OCI-LY3 (cell line): Measurements from ENCODE around the gene DUSP10.

ENCODE experiments used
- H2AFZ ChIP-seq: fragments of 200-600, 300-600 bp; shearing (Covaris generic); 2 replicates; pipeline ENCODE4 v1.6.0; 2014; ENCODE audit warnings: antibody characterized with exemption, low read depth, low read length
- H3K27ac ChIP-seq: fragments of 200-600, 300-600 bp; sonication (generic); 2 replicates; pipeline ENCODE4 v1.5.1; 2014; ENCODE audit warnings: mild to moderate bottlenecking, low read length, moderate library complexity, mixed read lengths
- H3K27me3 ChIP-seq: fragments of 200-600, 300-600 bp; sonication (generic); 2 replicates; pipeline ENCODE4 v1.6.1; 2014; ENCODE audit warnings: low read depth, low read length, mixed read lengths
- H3K36me3 ChIP-seq: fragments of 200-600, 300-600 bp; sonication (generic); replicated peaks from 2 replicates; pipeline ENCODE3; 2014; ENCODE audit warnings: low read depth, low read length, mixed read lengths
- H3K4me1 ChIP-seq: fragments of 300-600, 200-600 bp; sonication (generic); 2 replicates; pipeline ENCODE4 v1.6.1; 2014; ENCODE audit warnings: low read length, mixed read lengths
- H3K4me2 ChIP-seq: fragments of 200-600, 300-600 bp; sonication (generic); 2 replicates; pipeline ENCODE4 v1.6.1; 2014; ENCODE audit warnings: low read length, mixed read lengths
- H3K4me3 ChIP-seq: fragments of 300-600, 200-600 bp; sonication (generic); 2 replicates; pipeline ENCODE4 v1.5.1; 2014; ENCODE audit warnings: antibody characterized with exemption, mild to moderate bottlenecking, low read length, moderate library complexity
- H3K79me2 ChIP-seq: fragments of 300-600, 200-600 bp; shearing (Covaris generic); 2 replicates; pipeline ENCODE4 v1.6.1; 2014; ENCODE audit warnings: mild to moderate bottlenecking, low read length, mixed read lengths
- H3K9ac ChIP-seq: fragments of 300-600, 200-600 bp; shearing (Covaris generic); 2 replicates; pipeline ENCODE4 v1.6.0; 2014; ENCODE audit warnings: mild to moderate bottlenecking, low read length, moderate library complexity
- H3K9me3 ChIP-seq: fragments of 200-600, 300-600 bp; shearing (Covaris generic); 2 replicates; pipeline ENCODE4 v1.6.1; 2014; ENCODE audit warnings: low read length, mixed read lengths; ENCODE audit not compliant: insufficient read depth
- H4K20me1 ChIP-seq: fragments of 200-600, 300-600 bp; sonication (generic); 2 replicates; pipeline ENCODE4 v1.6.1; 2016; ENCODE audit warnings: low read length, mixed read lengths; ENCODE audit not compliant: insufficient read depth
- EZH2phosphoT487 ChIP-seq: fragments of 200-600 bp; shearing (Covaris generic); IDR thresholded peaks from 2 replicates; pipeline ENCODE4 v1.6.1; 2018; ENCODE audit warnings: antibody characterized with exemption, mixed run types, low read depth
- TF ChIP-seq, protein P1 (sequence below): fragments of 200-600, 300-600 bp; sonication (generic); IDR thresholded peaks from 2 replicates; pipeline ENCODE4 v1.5.1; 2014; ENCODE audit warnings: antibody characterized with exemption, low read length, low read depth

DUSP10 gene

DNA sequence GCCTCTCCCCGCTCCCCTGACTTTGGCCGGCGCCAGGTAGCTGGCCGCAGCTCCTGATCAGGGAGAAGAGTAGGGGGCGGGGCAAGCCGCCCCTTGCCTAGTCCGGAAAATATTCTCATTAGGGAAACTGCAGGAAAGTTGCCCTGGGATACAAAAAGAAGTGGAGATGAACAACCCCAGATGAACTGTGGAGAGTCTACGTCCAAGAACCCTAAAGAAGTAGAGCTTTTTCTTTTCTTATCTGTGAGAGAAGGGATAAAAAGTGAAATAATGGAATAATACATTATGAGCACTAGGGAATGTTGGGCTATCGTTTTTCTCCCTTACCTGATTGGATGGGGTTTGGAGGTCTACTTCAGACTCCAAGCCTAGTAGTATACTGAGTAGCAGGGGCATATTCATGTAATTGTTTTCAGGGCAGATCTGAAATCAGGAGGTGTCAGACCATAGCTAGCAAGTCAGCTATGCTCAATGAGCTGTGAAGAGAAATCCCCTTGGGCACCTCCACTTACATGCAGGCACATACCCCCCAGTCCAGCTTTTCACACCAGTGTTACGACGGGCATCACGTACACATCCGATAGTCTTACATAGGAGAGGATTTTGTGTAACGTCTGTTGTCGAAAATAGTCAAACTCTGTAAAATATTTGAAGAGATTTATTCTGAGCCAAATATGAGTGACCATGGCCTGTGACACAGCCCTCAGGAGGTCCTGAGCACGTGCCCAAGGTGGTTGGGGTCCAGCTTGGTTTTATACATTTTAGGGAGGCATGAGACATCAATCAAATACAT, 1.7 kb upstream of the DUSP10 start:
- H3K4me1 ChIP-seq, result peaks cover 30% of the 10 kb centered on the region
- H3K27me3 ChIP-seq, result peaks cover 3% of the 10 kb centered on the region; the same call in 1 of the 2 replicates
- H3K9me3 ChIP-seq, result no peaks in the 10 kb centered on the region
- peak overlapping the region; percentile 87 for H3K27ac ChIP-seq
- peak overlapping the region; percentile 79 for H3K4me2 ChIP-seq
- H3K36me3 ChIP-seq, result peaks cover 15% of the 10 kb centered on the region
- peaks cover 32% of the 10 kb centered on the region for H3K79me2 ChIP-seq
- peaks cover 20% of the 10 kb centered on the region for H4K20me1 ChIP-seq
- peak overlapping the region; percentile 90 for H3K9ac ChIP-seq
- H2AFZ ChIP-seq, result 0 out of 2 replicates have a peak overlapping the region, but pooled peaks have one; percentile 50
- TF ChIP-seq EZH2phosphoT487, result no peak
- TF ChIP-seq, protein P1, sequence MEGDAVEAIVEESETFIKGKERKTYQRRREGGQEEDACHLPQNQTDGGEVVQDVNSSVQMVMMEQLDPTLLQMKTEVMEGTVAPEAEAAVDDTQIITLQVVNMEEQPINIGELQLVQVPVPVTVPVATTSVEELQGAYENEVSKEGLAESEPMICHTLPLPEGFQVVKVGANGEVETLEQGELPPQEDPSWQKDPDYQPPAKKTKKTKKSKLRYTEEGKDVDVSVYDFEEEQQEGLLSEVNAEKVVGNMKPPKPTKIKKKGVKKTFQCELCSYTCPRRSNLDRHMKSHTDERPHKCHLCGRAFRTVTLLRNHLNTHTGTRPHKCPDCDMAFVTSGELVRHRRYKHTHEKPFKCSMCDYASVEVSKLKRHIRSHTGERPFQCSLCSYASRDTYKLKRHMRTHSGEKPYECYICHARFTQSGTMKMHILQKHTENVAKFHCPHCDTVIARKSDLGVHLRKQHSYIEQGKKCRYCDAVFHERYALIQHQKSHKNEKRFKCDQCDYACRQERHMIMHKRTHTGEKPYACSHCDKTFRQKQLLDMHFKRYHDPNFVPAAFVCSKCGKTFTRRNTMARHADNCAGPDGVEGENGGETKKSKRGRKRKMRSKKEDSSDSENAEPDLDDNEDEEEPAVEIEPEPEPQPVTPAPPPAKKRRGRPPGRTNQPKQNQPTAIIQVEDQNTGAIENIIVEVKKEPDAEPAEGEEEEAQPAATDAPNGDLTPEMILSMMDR, result no peak
- H3K4me3 ChIP-seq, result peak overlapping the region; percentile 84

DNA sequence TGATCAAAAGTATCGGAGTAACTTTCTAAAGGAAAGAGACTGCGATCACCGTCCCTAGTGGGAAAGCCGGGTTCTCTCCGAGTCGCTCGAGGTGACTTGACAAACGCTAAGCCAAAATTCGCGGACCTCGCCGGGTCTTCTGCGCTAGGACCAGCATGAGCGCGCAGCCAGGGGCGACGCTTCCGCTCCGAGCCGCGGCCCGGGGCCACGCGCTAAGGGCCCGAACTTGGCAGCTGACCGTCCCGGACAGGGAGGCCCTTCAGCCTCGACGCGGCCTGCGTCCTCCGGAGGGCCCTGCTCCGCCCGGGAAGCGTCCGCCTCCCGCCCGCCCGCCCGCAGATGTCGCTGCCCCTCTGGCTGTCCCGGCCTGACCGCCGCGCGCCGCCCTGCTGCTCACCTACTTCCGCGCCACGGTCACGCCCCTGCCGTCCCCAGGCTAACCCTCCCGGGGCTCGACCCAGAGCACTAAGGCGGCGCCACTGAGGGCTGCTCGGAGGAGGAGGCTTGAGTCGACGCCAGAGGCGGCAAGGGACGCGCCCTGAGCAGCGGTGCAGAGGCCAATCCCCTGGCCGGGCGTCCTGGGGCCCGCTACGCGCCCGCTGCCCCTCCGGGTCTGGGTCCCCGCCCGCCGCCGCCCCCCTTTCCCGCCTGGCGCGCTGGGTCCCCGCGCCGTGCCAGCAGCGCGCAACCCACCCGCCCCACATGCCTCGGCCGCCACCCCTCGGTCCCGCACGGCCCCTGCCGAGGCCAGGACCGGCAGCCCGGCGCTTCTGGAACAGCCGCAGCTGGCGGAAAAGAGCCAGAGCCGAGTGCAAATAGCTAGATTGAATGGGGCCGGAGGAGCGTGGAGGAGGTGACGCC, 896 bp upstream of the DUSP10 start:
- Histone ChIP-seq H4K20me1 (peaks cover 28% of the 10 kb centered on the region), H3K4me2 (peak overlapping the region; percentile 79), H3K9ac (peak overlapping the region; percentile 90), H3K27me3 (peaks cover 3% of the 10 kb centered on the region; the same call in 1 of the 2 replicates), H3K79me2 (peaks cover 40% of the 10 kb centered on the region), H3K4me1 (peaks cover 36% of the 10 kb centered on the region), H3K27ac (peak overlapping the region; percentile 87), H3K36me3 (peaks cover 23% of the 10 kb centered on the region), H2AFZ (peak overlapping the region; percentile 50; the same call in 1 of the 2 replicates), H3K4me3 (peak overlapping the region; percentile 84), H3K9me3 (no peaks in the 10 kb centered on the region)
- TF ChIP-seq, protein P1, result peak; percentile 41
- no peak for TF ChIP-seq EZH2phosphoT487

DNA sequence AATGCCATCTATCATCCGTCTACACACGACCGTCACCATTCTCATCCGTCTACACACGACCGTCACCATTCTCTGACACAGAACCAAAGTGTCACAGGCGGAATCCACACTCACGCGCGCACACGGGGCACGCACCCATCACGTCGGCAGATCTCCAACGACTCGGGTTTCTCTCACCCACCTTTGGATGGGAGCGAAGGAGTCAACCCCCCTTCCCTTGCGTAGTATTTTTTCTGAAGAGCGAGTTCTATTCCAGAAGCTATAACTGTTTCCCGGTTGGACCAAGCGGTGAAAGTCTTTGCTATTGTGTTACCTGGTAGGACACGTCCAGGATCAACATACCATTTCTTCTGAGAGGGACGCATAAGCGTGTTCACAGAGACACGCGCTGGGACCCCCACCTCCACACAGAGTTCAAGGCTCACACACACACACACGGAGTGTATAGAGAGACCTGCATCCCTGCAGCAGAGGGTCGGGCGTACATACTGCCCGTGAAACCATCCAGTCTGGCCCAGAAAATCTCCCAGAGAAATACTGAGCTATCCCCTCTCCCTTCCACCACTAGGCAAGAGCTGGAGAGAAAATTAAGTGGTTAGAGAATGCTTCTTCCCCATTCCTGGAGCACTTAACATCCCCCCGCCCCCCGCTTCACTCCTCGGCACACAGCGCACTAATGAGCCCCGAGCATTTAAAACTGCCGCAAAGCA, 741 bp downstream of the DUSP10 start:
- TF ChIP-seq, protein P1, result no peak
- no peak for TF ChIP-seq EZH2phosphoT487
- peak overlapping the region; percentile 81 for H3K9ac ChIP-seq
- peak overlapping the region; percentile 22; the same call in 1 of the 2 replicates for H2AFZ ChIP-seq

More for the DNA sequence above, 741 bp downstream of the DUSP10 start:
- Histone ChIP-seq H3K4me1 (peaks cover 36% of the 10 kb centered on the region), H3K4me3 (peak overlapping the region; percentile 86), H4K20me1 (peaks cover 45% of the 10 kb centered on the region), H3K4me2 (peak overlapping the region; percentile 92), H3K27ac (peak overlapping the region; percentile 78), H3K36me3 (peaks cover 39% of the 10 kb centered on the region), H3K9me3 (no peaks in the 10 kb centered on the region), H3K79me2 (peaks cover 56% of the 10 kb centered on the region), H3K27me3 (peaks cover 3% of the 10 kb centered on the region; the same call in 1 of the 2 replicates)
